HUES48 (cell line): ENCODE data around the gene FSTL4.
A peak's percentile ranks its signal among the peaks of the same experiment; 100 is the strongest.

Experiments used
- H3K27ac ChIP-seq: one replicate; pipeline ENCODE4 v1.7.0; 2013; ENCODE audit warnings: low read depth, low read length, inconsistent platforms
- H3K27me3 ChIP-seq: 2 replicates; pipeline ENCODE4 v1.6.1; 2013; ENCODE audit warnings: mild to moderate bottlenecking, low read length; ENCODE audit not compliant: control insufficient read depth, insufficient read depth
- H3K36me3 ChIP-seq: 2 replicates; pipeline ENCODE4 v1.6.1; 2013; ENCODE audit warnings: low read length; ENCODE audit not compliant: control insufficient read depth, insufficient read depth
- H3K4me1 ChIP-seq: 2 replicates; pipeline ENCODE4 v1.6.1; 2013; ENCODE audit warnings: mild to moderate bottlenecking, low read length; ENCODE audit not compliant: control insufficient read depth, insufficient read depth
- H3K4me3 ChIP-seq: 2 replicates; pipeline ENCODE4 v1.5.1; 2013; ENCODE audit warnings: mild to moderate bottlenecking, low read depth, low read length
- H3K9ac ChIP-seq: 2 replicates; pipeline ENCODE4 v1.6.1; 2013; ENCODE audit warnings: mild to moderate bottlenecking, low read depth, low read length, moderate library complexity
- H3K9me3 ChIP-seq: 2 replicates; pipeline ENCODE4 v1.6.1; 2013; ENCODE audit warnings: low read length; ENCODE audit not compliant: control insufficient read depth, insufficient read depth

FSTL4 gene

GRCh38 chr5:133530270-133530669, 82.1 kb downstream of the FSTL4 start:
- Histone ChIP-seq H3K9me3 (no peaks in the 10 kb centered on the region), H3K9ac (no peak overlapping the region), H3K4me3 (no peak overlapping the region), H3K36me3 (no peaks in the 10 kb centered on the region), H3K27ac (no peak overlapping the region), H3K27me3 (no peaks in the 10 kb centered on the region), H3K4me1 (0 out of 2 replicates have a peak, but pooled peaks cover 3% of the 10 kb centered on the region)

GRCh38 chr5:133528841-133529240, 83.5 kb downstream of the FSTL4 start:
- H3K4me1 ChIP-seq: 0 out of 2 replicates have a peak, but pooled peaks cover 10% of the 10 kb centered on the region
- no peaks in the 10 kb centered on the region for H3K27me3 ChIP-seq
- no peak overlapping the region for H3K4me3 ChIP-seq
- no peak overlapping the region for H3K27ac ChIP-seq
- H3K9me3 ChIP-seq: no peaks in the 10 kb centered on the region
- no peak overlapping the region for H3K9ac ChIP-seq
- no peaks in the 10 kb centered on the region for H3K36me3 ChIP-seq

GRCh38 chr5:133527311-133527710, 85.0 kb downstream of the FSTL4 start:
- Histone ChIP-seq H3K27ac (no peak overlapping the region), H3K4me1 (peaks cover 14% of the 10 kb centered on the region), H3K27me3 (no peaks in the 10 kb centered on the region), H3K36me3 (no peaks in the 10 kb centered on the region), H3K4me3 (no peak overlapping the region), H3K9me3 (no peaks in the 10 kb centered on the region), H3K9ac (no peak overlapping the region)

- peaks cover 14% of the 10 kb centered on the region for H3K4me1 ChIP-seq
- no peaks in the 10 kb centered on the region for H3K9me3 ChIP-seq
- no peaks in the 10 kb centered on the region for H3K36me3 ChIP-seq
- H3K27ac ChIP-seq: no peak overlapping the region
- no peaks in the 10 kb centered on the region for H3K27me3 ChIP-seq
- H3K4me3 ChIP-seq: no peak overlapping the region
- no peak overlapping the region for H3K9ac ChIP-seq
Observed at GRCh38 chr5:133526368-133526767, 86.0 kb downstream of the FSTL4 start.

- Histone ChIP-seq H3K9ac (no peak overlapping the region), H3K27me3 (no peaks in the 10 kb centered on the region), H3K27ac (no peak overlapping the region), H3K9me3 (no peaks in the 10 kb centered on the region), H3K4me3 (no peak overlapping the region), H3K4me1 (peaks cover 14% of the 10 kb centered on the region), H3K36me3 (no peaks in the 10 kb centered on the region)
Observed at GRCh38 chr5:133525126-133525525, 87.2 kb downstream of the FSTL4 start.

GRCh38 chr5:133524666-133525065, 87.7 kb downstream of the FSTL4 start:
- Histone ChIP-seq H3K9ac (no peak overlapping the region), H3K4me1 (peaks cover 14% of the 10 kb centered on the region), H3K27ac (no peak overlapping the region), H3K36me3 (no peaks in the 10 kb centered on the region), H3K4me3 (no peak overlapping the region), H3K27me3 (no peaks in the 10 kb centered on the region), H3K9me3 (no peaks in the 10 kb centered on the region)

- Histone ChIP-seq H3K27me3 (no peaks in the 10 kb centered on the region), H3K9ac (no peak overlapping the region), H3K9me3 (no peaks in the 10 kb centered on the region), H3K4me1 (peaks cover 14% of the 10 kb centered on the region), H3K4me3 (no peak overlapping the region), H3K36me3 (no peaks in the 10 kb centered on the region), H3K27ac (no peak overlapping the region)
Observed at GRCh38 chr5:133523961-133524586, 88.3 kb downstream of the FSTL4 start.

GRCh38 chr5:133523013-133523658, 89.2 kb downstream of the FSTL4 start:
- H3K27me3 ChIP-seq: no peaks in the 10 kb centered on the region
- 0 out of 2 replicates have a peak overlapping the region, but pooled peaks have one; percentile 25 for H3K9ac ChIP-seq
- no peak overlapping the region for H3K4me3 ChIP-seq
- no peak overlapping the region for H3K27ac ChIP-seq
- no peaks in the 10 kb centered on the region for H3K36me3 ChIP-seq
- no peaks in the 10 kb centered on the region for H3K9me3 ChIP-seq
- peaks cover 14% of the 10 kb centered on the region for H3K4me1 ChIP-seq

GRCh38 chr5:133521801-133522200, 90.5 kb downstream of the FSTL4 start:
- Histone ChIP-seq H3K36me3 (no peaks in the 10 kb centered on the region), H3K4me1 (peaks cover 14% of the 10 kb centered on the region), H3K27me3 (no peaks in the 10 kb centered on the region), H3K27ac (no peak overlapping the region), H3K4me3 (no peak overlapping the region), H3K9me3 (no peaks in the 10 kb centered on the region), H3K9ac (no peak overlapping the region)

GRCh38 chr5:133520991-133521706, 91.2 kb downstream of the FSTL4 start:
- H3K27me3 ChIP-seq: no peaks in the 10 kb centered on the region

GRCh38 chr5:133520062-133520461, 92.3 kb downstream of the FSTL4 start:
- Histone ChIP-seq H3K27ac (no peak overlapping the region), H3K27me3 (no peaks in the 10 kb centered on the region), H3K9ac (no peak overlapping the region), H3K4me3 (no peak overlapping the region), H3K36me3 (no peaks in the 10 kb centered on the region), H3K4me1 (peaks cover 8% of the 10 kb centered on the region), H3K9me3 (no peaks in the 10 kb centered on the region)

More at GRCh38 chr5:133520991-133521706, 91.2 kb downstream of the FSTL4 start:
- Histone ChIP-seq H3K27ac (no peak overlapping the region), H3K9me3 (no peaks in the 10 kb centered on the region), H3K4me3 (no peak overlapping the region), H3K4me1 (peaks cover 14% of the 10 kb centered on the region), H3K9ac (no peak overlapping the region), H3K36me3 (no peaks in the 10 kb centered on the region)
